HCT116 (cell line): Measurements from ENCODE around the gene CHD1L. TPM values are rescaled to one million over a fixed set of nuclear protein-coding genes. Genes with fewer than 3 reads are reported as not detected.

Experiments used
- ATAC-seq: fragments of 200-7000 bp; cut with Tn5 transposase; 2 replicates; pipeline ENCODE4 v1.9.1; 2020; ENCODE audit warnings: mild to moderate bottlenecking, moderate library complexity
- BruUV-seq: library from RNA; stranded (reverse); fragments of 400-500 nt; replicated peaks from 2 replicates; lab custom pipeline; 2021; lab: Mats Ljungman, UMichigan
- CTCF ChIA-PET: fragments of 300-600 bp; sonication (Branson Sonifier 250); formaldehyde crosslinking; loops from one replicate; lab custom pipeline; 2021; ENCODE audit warnings: antibody characterized with exemption; lab: Charles Lee
- POLR2A ChIA-PET: fragments of 300-600, 350-600 bp; sonication (Branson Sonifier 250); formaldehyde crosslinking; loops from one replicate; lab custom pipeline; 2021; ENCODE audit warnings: antibody characterized with exemption; lab: Charles Lee
- RAD21 ChIA-PET, 2 experiments: fragments of 300-600 bp; sonication (Branson Sonifier 250); formaldehyde crosslinking; loops; one replicate each; lab custom pipeline; 2023; ENCODE audit warnings: low total read pairs in 2 of 2; ENCODE audit not compliant: uncharacterized antibody in 2 of 2, unreplicated experiment in 2 of 2, low non-redundant PET in 1 of 2; lab: Charles Lee
- DNase-seq: peaks from one replicate; pipeline ENCODE4 v3.0.0-alpha.2; 2010; ENCODE audit warnings: low read depth, low spot score
- H2AFZ ChIP-seq: fragments of 200-600 bp; shearing (Covaris generic), sonication (generic); 2 replicates; pipeline ENCODE4 v1.6.1; 2017; ENCODE audit warnings: low read depth, mixed run types, mixed read lengths, antibody characterized with exemption, low read length; ENCODE audit not compliant: poor library complexity, severe bottlenecking
- H3K27ac ChIP-seq: 2 replicates; pipeline ENCODE4 v1.5.1; 2012; ENCODE audit warnings: low read depth, low read length
- H3K27me3 ChIP-seq: fragments of 200-600 bp; sonication (generic); 2 replicates; pipeline ENCODE4 v1.6.1; 2016; ENCODE audit warnings: mixed run types, low read length, mixed read lengths; ENCODE audit not compliant: insufficient read depth
- H3K36me3 ChIP-seq, 2 experiments: fragments of 200-500 bp in 1 of 2; fragments of 200-600 bp in 1 of 2; sonication (Bioruptor generic) in 1 of 2; sonication (generic) in 1 of 2; 2 replicates each; pipeline versions ENCODE4 v1.5.1 to v1.6.1; 2014 to 2016; ENCODE audit warnings: low read length in 2 of 2, inconsistent platforms in 1 of 2, mixed read lengths in 1 of 2, mixed run types in 1 of 2; ENCODE audit not compliant: insufficient read depth in 2 of 2, control insufficient read depth in 1 of 2
- H3K4me1 ChIP-seq, 2 experiments: fragments of 200-600 bp in 1 of 2; sonication (generic) in 1 of 2; 2 replicates each; pipeline versions ENCODE4 v1.5.1 to v1.6.1; 2012 to 2017; ENCODE audit warnings: low read length in 2 of 2, inconsistent platforms in 1 of 2, mild to moderate bottlenecking in 1 of 2, mixed read lengths in 1 of 2, mixed run types in 1 of 2, moderate library complexity in 1 of 2; ENCODE audit not compliant: insufficient read depth in 2 of 2, control insufficient read depth in 1 of 2
- H3K4me2 ChIP-seq: fragments of 200-600 bp; sonication (generic); 2 replicates; pipeline ENCODE4 v1.6.1; 2017; ENCODE audit warnings: mixed run types, low read length, mixed read lengths
- H3K4me3 ChIP-seq, 2 experiments: fragments of 200-600 bp in 1 of 2; sonication (generic) in 1 of 2; replicated peaks in 1 of 2; 2 replicates each; pipeline ENCODE4 v1.5.1; 2011 to 2016; ENCODE audit warnings: low read length in 2 of 2, control low read depth in 1 of 2, low read depth in 1 of 2, mild to moderate bottlenecking in 1 of 2, mixed read lengths in 1 of 2, mixed run types in 1 of 2
- H3K79me2 ChIP-seq: fragments of 200-600 bp; sonication (generic); 2 replicates; pipeline ENCODE4 v1.6.1; 2017; ENCODE audit warnings: mild to moderate bottlenecking, mixed run types, low read length, moderate library complexity, mixed read lengths; ENCODE audit not compliant: insufficient read depth
- H3K9ac ChIP-seq: fragments of 200-600 bp; sonication (generic); 2 replicates; pipeline ENCODE4 v1.6.1; 2016; ENCODE audit warnings: low read length, mixed read lengths
- H3K9me2 ChIP-seq: fragments of 200-600 bp; sonication (generic), shearing (Covaris generic); 2 replicates; pipeline ENCODE4 v1.6.1; 2017; ENCODE audit warnings: mixed run types, mild to moderate bottlenecking, moderate library complexity; ENCODE audit not compliant: insufficient read depth
- H3K9me3 ChIP-seq, 2 experiments: fragments of 200-500 bp in 1 of 2; fragments of 200-600 bp in 1 of 2; sonication (Bioruptor generic) in 1 of 2; sonication (generic) in 1 of 2; 2 replicates each; pipeline ENCODE4 v1.6.1; 2014 to 2017; ENCODE audit warnings: low read length in 2 of 2, mixed read lengths in 2 of 2, inconsistent platforms in 1 of 2, low read depth in 1 of 2, mild to moderate bottlenecking in 1 of 2, mixed run types in 1 of 2, moderate library complexity in 1 of 2; ENCODE audit not compliant: control insufficient read depth in 1 of 2, insufficient read depth in 1 of 2
- H4K20me1 ChIP-seq: fragments of 200-600 bp; sonication (generic), shearing (Covaris generic); 2 replicates; pipeline ENCODE4 v1.6.1; 2017; ENCODE audit warnings: mixed run types, mild to moderate bottlenecking, moderate library complexity; ENCODE audit not compliant: insufficient read depth
- CBX3 ChIP-seq: IDR thresholded peaks from 2 replicates; pipeline ENCODE4 v1.6.1; 2012; ENCODE audit warnings: low read depth
- CEBPB ChIP-seq: IDR thresholded peaks from 2 replicates; pipeline ENCODE4 v1.6.1; 2012; ENCODE audit warnings: low read depth
- CTCF ChIP-seq, 3 experiments: fragments of 200-600 bp in 1 of 3; sonication (generic) in 1 of 3; IDR thresholded peaks in 2 of 3; conservative IDR thresholded peaks in 1 of 3; 2 replicates each; pipeline ENCODE4 v1.5.1; 2012 to 2017; ENCODE audit warnings: low read depth in 2 of 3, low read length in 2 of 3, antibody characterized with exemption in 1 of 3, borderline replicate concordance in 1 of 3, control low read depth in 1 of 3, mild to moderate bottlenecking in 1 of 3, mixed read lengths in 1 of 3, mixed run types in 1 of 3, moderate library complexity in 1 of 3; ENCODE audit not compliant: insufficient read depth in 1 of 3
- ELF1 ChIP-seq: IDR thresholded peaks from 2 replicates; pipeline ENCODE4 v1.6.1; 2012; ENCODE audit warnings: low read depth, borderline replicate concordance
- EZH2 ChIP-seq: fragments of 200-600 bp; sonication (generic); IDR thresholded peaks from 2 replicates; pipeline ENCODE4 v1.6.1; 2017; ENCODE audit warnings: antibody characterized with exemption, mixed run types
- EZH2phosphoT487 ChIP-seq: fragments of 200-600 bp; IDR thresholded peaks from 2 replicates; pipeline ENCODE4 v1.6.1; 2018; ENCODE audit warnings: antibody characterized with exemption, borderline replicate concordance
- JUND ChIP-seq: IDR thresholded peaks from 2 replicates; pipeline ENCODE4 v1.6.1; 2012
- MAX ChIP-seq: IDR thresholded peaks from 2 replicates; pipeline ENCODE4 v1.6.1; 2012
- POLR2A ChIP-seq: IDR thresholded peaks from 2 replicates; pipeline ENCODE4 v1.7.0; 2011; ENCODE audit warnings: borderline replicate concordance; ENCODE audit not compliant: insufficient read depth, insufficient read length; ENCODE audit errors: extremely low read depth
- RAD21 ChIP-seq: IDR thresholded peaks from 2 replicates; pipeline ENCODE4 v1.6.1; 2012; ENCODE audit warnings: low read depth, mild to moderate bottlenecking
- REST ChIP-seq: IDR thresholded peaks from 2 replicates; pipeline ENCODE4 v1.6.1; 2012; ENCODE audit warnings: low read depth
- SIN3A ChIP-seq: IDR thresholded peaks from 2 replicates; pipeline ENCODE4 v1.6.1; 2012; ENCODE audit warnings: low read depth
- TCF7L2 ChIP-seq: IDR thresholded peaks from 2 replicates; pipeline ENCODE4 v1.7.0; 2011; ENCODE audit warnings: borderline replicate concordance, inconsistent platforms; ENCODE audit not compliant: insufficient read depth, insufficient read length; ENCODE audit errors: extremely low read depth
- ZFX ChIP-seq: fragments of 450-650 bp; IDR thresholded peaks from 2 replicates; pipeline ENCODE4 v1.6.1; 2017
- ZNF274 ChIP-seq: fragments of 200-500 bp; sonication (Bioruptor generic); IDR thresholded peaks from 2 replicates; pipeline ENCODE4 v1.6.1; 2014; ENCODE audit warnings: mild to moderate bottlenecking, low read depth, low read length, inconsistent platforms
- intact Hi-C: fragments of 100-400 bp; cut with micrococcal nuclease; formaldehyde crosslinking; loops from 2 replicates; pipeline ENCODE4 v1.10.0; 2022
- total RNA-seq: library from RNA; stranded (reverse); gene quantifications from one replicate; pipeline ENCODE4 v1.2.1, GENCODE V29; 2021; ENCODE audit not compliant: unreplicated experiment

The CHD1L gene
- total RNA-seq, 1 experiment from 2014 or later: 52.0 TPM

GRCh38 chr1:147266381-147266780 lies 23.9 kb downstream of the CHD1L start:
- BruUV-seq: no TSS peak
- Histone ChIP-seq H3K9me2 (no peaks in the 10 kb centered on the region), H3K4me1 (no peaks in the 10 kb centered on the region), H4K20me1 (no peaks in the 10 kb centered on the region), H3K36me3 (peaks cover 34 to 41% of the 10 kb centered on the region in 2 experiments), H3K4me3 (no peak overlapping the region), H3K27me3 (no peaks in the 10 kb centered on the region), H3K79me2 (no peaks in the 10 kb centered on the region), H3K9ac (no peak overlapping the region), H3K4me2 (no peak overlapping the region), H2AFZ (no peak overlapping the region), H3K9me3 (no peaks in the 10 kb centered on the region), H3K27ac (no peak overlapping the region)
- TF ChIP-seq SIN3A (no peak), ELF1 (no peak), JUND (no peak), POLR2A (no peak), TCF7L2 (no peak), ZNF274 (no peak), CBX3 (no peak), CEBPB (no peak), MAX (no peak), ZFX (no peak), EZH2phosphoT487 (no peak)
- ATAC-seq (no peak), DNase-seq (no peak)
- POLR2A ChIA-PET: no interaction called here
- CTCF ChIA-PET: no interaction called here
- RAD21 ChIA-PET: no interaction called here
- intact Hi-C loops: no loop called here

- Histone ChIP-seq H3K4me2 (no peak overlapping the region), H3K9ac (no peak overlapping the region), H3K79me2 (no peaks in the 10 kb centered on the region), H2AFZ (no peak overlapping the region), H4K20me1 (no peaks in the 10 kb centered on the region), H3K27me3 (no peaks in the 10 kb centered on the region), H3K27ac (no peak overlapping the region), H3K4me3 (no peak overlapping the region), H3K9me3 (no peaks in the 10 kb centered on the region), H3K9me2 (no peaks in the 10 kb centered on the region), H3K36me3 (peaks cover 43 to 44% of the 10 kb centered on the region in 2 experiments), H3K4me1 (no peaks in the 10 kb centered on the region)
- CTCF ChIA-PET: no interaction called here
- ATAC-seq (no peak), DNase-seq (no peak)
- BruUV-seq: no TSS peak
- POLR2A ChIA-PET: no interaction called here
- intact Hi-C loops: no loop called here
- RAD21 ChIA-PET: no interaction called here
- TF ChIP-seq RAD21: no peak
- TF ChIP-seq CTCF (IDR thresholded peaks at IDR 0.05 in 2 of 3, conservative IDR thresholded peaks at IDR 0.05 in 1 of 3; ENCODE audit: borderline replicate concordance in 1 of 3, insufficient read depth in 1 of 3, low read depth in 2 of 3, low read length in 2 of 3): no peak
- TF ChIP-seq POLR2A: no peak
- TF ChIP-seq CBX3: no peak
- TF ChIP-seq REST: no peak
- TF ChIP-seq EZH2: no peak
- TF ChIP-seq ELF1: no peak
- TF ChIP-seq TCF7L2: no peak
- TF ChIP-seq EZH2phosphoT487: no peak
- no peak for TF ChIP-seq MAX
Measured at GRCh38 chr1:147267711-147268110, 25.2 kb downstream of the CHD1L start.
